Umbilical cord (tissue), 2 donors: ENCODE measurements around the gene PSMA7. TPM values are rescaled to one million over a fixed set of nuclear protein-coding genes. Genes with fewer than 3 reads are reported as not detected.
A peak's percentile ranks its signal among the peaks of the same experiment; 100 is the strongest.
"Not testable (repeated sequence)": the region's sequence is repeated elsewhere in the genome, so short reads cannot be mapped to it uniquely, and the experiment has no call there.

ENCODE experiments used
- DNase-seq: peaks from one replicate; pipeline ENCODE4 v3.0.0-alpha.2; 2015; ENCODE audit warnings: low spot score
- total RNA-seq: library from RNA; depleted of rRNA; stranded (reverse); fragments of >200 nt; gene quantifications from one replicate; pipeline ENCODE4 v1.2.3, GENCODE V29; 2014; ENCODE audit warnings: low replicate concordance; ENCODE audit not compliant: insufficient read depth

Gene PSMA7
- total RNA-seq, 1 donor from 2014 or later = 166 TPM

DNA sequence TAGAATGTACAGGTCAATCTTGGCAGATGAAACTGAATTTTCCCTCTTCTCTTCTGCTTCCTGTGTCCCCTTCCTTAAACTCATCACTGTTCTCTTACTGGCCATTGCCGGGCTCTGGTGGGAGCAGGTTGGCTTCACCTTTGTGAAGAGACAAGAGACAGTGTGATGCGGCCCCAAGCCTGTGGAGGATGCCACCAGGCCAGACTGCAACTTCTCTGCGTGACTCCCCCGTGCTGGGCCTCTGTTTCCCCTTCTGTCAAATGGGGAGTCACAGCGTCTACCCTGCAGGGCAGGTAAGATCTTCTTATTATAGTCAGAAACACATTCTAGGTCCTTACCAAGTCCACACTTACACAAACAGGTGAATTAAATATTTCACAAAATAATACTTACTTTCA, 22.8 kb downstream of the PSMA7 start:
- DNase-seq = no peak

DNA sequence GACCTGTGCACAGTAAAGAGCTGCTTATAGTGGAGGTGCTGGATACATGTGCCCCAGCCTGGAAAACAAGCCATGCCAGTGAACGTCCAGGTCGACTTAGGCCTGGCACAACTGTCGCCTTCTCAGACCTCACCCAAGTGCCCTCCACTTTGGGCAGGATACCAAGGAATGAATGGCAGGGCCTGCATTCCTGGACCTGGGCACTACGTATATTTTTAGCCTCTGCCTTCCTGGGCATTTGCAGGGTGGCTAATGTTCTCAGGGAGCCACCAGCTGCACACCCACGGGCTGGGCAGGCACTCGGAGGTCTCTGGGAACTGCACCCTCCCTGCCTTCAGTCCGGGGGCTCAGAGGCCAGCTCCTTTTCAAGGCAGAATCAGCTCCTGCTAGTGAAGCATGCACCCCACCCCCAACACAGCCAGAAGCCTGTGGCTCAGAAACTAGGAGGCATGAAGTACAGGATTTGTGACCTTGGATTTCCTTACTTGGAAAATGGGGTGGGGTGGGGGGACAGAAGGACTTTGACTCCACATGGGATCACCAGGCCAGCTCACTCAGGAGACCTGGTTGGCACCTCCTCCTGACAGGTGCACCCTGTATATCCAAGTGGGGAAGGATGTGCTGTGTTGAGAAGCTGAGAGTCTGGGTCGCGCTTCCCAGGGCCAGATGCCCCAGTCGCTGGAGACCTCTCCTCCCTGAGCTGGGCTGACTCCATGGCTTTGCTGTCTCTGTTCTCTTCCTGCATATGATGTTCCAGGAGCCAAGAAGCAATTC, 23.4 kb downstream of the PSMA7 start:
- no peak for DNase-seq

DNA sequence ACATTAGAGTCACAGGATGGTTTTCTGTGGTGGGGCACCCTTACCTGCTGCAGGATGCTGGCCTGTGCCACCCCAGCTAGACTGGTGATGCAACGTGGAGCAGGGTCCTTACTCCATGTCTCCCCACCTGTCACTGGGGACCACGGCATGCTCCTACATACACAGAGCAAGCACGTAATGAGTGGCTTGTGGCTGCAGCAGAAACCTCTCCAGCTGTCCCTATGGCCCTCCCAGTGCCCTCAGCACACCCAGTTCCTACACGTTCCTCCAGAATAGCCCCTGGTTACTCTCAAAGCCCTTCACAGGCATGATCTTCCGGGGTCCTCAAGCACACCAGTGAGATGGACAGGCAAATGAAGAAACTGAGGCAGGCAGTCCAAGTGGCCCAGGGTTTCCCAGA, 24.1 kb downstream of the PSMA7 start:
- no peak for DNase-seq

DNA sequence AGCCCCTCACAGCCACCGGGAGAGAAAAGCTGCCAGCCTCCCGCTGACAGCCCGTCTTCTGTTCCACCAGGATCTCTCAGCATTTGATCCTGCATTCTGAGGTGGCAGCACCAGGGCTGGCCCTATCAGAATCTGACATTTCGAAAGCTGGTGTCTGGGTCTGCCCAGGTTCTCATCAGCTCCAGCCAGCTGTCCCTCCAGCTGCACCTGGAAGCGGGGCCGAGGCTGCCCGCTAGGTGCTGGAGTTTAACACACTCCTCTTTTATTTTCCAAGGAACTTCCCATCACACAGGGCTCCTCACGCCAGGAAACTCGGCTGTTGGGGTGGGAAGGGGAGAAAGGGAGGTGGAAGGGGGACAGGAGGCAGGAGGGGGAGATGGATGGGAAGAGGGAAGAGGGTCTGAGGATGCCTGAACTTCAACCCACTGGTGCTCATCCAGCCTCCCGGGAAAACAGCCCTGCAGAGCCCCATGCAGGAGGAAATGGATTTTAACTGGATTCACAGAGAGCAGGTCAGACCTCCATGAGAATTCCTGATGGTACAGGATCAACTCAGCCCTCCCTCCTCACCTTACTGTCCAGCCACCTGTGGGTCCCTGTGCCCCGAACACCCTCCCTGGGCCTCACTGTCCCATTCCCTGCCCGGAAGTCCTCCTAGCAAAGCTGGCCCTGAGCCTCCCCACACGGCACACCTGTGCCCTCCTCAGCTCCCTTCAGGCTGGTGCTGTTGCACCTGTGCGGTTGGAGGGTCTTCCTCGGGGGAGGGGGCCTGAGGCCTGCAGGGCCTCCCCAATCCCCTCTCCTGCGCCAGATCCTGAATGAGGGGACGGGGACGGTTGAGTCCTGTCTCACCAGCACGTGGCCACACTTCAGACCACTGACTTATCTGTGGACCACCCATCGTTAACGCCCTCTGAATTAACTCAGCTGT, 24.8 kb downstream of the PSMA7 start:
- no peak for DNase-seq

DNA sequence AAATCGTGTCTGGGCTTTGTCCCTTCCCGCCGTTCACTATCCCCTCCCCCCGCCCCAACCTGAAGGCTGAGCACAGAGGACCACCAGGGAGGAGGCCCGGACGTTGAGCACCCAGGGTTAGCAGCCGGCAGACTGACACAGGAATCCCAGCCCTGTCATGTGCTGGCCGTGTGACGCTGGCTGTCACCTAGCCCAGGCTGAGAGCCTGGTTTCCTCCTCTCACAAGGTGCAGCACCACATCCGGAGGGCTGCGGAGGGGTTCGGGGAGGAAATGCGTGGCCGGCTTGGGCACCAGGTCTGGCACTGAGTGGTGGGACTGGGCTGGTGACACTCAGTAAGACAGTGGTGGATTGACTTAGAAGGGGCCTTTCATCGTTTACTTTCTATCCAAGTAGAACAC, 25.5 kb downstream of the PSMA7 start:
- DNase-seq = no peak

DNA sequence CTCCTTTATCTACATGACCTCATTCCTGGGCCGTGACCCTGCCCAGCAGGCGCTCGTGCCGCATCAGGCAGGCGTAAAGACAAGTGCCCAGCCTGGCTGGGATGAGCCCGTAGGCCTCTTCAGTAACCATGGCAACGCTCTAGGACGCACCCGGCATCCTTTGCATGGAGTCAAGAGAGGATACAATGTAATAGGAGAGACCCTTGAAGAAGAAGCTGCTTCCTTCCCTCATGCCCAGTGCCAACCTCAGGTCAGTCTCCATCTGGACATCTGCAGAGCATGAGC, 25.9 kb downstream of the PSMA7 start:
- DNase-seq = no peak

DNA sequence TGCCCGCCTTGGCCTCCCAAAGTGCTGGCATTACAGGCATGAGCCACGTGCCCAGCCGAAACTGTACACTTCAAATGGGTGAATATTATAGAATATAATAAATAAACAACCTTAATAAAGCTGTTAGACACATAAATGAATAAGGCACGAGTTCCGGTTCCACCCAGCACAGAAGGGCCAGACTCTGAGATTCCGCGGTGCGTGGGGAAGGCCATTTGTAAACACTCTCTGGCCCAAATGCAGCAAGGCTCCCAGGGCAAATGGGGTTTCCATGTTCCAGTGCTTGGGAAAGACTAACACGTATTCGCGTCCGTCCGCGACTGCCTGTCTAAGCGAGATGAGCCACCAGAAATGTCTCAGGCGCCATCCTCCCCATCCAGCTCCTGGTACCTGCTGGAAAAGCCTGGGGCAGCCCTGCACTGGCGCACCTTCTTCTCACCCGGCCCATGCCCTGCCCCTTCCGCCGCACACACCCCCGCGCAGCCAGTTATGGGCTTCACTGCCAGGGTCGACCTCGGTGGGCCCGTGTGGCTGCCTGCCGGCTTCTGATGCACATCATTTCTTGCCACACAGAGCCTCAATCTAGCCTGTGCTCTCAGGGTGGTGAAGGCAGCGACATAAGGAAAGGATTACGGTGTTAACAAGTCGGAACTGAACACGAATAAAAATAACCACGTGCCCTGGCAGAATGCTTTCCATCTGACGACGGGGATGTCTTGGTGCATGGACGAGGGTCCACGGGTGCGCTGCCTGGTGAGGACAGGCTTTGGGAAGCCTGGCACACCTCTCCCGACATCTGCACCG, 26.4 kb downstream of the PSMA7 start:
- DNase-seq = no peak

DNA sequence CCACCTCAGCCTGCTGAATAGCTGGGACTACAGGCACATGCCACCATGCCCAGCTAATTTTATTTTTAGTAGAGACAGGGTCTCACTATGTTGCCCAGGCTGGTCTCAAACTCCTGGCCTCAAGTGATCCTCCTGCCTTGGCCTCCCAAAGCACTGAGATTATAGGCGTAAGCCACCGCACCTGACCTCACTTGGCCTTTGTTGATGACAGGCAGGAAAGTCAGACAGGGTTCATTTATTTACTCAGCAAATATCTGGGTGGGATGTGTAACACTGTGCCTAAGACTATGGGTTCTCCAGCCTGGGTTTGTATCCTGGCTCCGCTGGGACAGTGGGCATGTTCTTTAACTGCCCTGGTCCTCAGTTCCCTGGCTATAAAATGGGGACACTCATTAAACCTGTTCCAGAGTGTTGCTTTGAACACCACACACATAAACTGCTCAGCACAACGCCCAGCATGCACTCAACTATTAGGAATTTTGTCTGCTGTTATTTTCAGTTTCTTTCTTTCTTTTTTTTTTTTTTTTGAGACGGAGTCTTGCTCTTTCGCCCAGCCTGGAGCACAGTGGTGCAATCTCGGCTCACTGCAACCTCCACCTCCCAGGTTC, 27.3 kb downstream of the PSMA7 start:
- not testable (repeated sequence) for DNase-seq

DNA sequence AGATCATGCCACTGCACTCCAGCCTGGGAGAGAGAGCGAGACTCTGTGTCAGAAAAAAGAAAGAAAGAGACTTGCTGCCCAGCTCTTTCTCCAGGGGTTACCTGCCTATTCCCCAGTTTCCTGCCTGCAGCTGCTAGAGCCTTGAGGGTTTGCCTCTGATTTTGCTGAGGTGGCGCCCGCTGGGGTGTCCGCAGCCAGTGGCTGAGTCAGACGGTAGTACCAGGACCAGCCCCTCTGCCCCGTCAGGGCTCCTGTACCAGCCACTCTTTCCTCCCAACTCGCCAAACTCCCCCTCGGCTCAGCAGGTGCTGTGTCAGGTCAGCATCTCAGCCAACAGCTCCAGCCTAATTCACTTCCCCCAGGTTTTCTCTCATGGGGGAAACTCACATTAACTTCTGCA, 28.3 kb downstream of the PSMA7 start:
- DNase-seq = no peak

DNA sequence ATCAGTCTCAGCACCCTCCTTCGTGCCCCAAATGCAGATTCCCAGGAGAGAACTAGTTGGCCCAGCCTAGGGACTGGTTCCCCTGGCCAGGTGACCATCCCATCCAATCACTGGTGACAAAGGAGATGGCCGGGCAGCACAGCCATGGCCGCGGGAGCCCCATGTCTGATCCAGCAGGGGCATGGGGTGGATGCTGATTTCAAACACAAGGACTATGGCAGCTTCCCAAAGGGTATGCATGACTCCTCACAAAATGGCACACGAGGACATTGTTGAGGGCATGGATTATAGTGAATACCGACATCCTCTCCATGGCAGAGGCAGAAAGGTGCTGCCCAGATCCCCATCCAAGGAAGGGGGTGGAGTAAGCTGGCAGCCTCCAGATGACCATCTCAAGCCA, 30.8 kb downstream of the PSMA7 start:
- DNase-seq = no peak

DNA sequence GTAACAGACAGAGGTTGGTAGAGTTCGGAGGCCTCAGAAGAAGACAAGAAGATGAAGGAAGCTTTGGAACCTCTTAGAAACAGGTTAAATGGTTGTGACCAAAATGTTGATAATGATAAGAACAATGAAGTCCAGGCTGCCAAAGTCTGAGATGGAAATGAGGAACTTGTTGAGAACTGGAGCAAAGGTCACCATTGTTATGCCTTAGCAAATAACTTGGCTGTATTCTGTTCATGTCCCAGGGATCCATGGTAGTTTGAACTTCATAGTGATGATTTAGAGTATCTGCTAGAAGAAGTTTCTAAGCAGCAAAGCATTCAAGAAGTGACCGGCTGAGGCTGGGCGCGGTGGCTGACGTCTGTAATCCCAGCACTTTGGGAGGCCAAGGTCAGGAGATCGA, 32.0 kb downstream of the PSMA7 start:
- no peak for DNase-seq

DNA sequence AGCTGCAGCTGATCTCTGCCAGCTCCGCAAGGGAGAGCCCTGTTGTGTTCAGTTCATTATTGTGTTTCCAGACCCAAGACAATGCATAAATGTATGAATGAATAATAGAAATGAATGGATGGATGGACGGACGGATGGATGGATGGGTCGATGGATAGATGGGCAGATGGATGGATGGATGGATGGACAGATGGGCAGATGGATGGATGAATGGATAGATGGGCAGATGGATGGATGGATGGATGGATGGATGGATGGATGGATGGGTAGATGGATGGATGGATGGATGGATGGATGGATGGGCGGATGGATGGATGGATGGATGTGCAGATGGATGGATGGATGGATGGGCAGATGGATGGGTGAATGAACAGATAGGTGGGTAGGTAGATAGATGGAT, 37.6 kb downstream of the PSMA7 start:
- no peak for DNase-seq

DNA sequence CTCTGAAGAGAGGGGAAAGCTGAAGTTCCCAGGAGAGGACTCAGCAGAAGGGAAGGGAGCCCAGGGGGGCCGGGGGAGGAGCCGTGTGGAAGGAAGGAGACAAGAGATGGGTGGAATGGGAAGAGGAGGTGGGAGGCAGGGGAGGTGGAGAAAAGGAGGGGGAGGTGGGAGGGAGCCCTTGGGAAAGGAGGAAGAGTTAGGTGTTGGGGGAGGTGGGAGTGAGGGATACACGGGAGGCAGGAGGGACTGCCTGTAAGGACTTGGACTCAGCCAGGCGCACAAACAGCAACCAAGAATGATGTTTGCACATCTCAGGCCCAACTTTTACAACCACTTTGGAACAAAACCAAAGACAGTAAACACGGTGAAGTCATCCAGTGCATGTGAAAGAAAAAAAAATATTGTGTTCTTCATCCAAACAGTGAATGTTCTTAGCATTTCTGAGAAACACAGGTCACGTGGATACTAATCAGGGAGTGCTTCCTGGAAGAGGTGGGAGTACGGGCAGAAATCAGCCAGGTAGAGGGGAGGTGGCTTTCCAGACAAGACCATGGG, 38.3 kb downstream of the PSMA7 start:
- DNase-seq = peak; percentile 76

DNA sequence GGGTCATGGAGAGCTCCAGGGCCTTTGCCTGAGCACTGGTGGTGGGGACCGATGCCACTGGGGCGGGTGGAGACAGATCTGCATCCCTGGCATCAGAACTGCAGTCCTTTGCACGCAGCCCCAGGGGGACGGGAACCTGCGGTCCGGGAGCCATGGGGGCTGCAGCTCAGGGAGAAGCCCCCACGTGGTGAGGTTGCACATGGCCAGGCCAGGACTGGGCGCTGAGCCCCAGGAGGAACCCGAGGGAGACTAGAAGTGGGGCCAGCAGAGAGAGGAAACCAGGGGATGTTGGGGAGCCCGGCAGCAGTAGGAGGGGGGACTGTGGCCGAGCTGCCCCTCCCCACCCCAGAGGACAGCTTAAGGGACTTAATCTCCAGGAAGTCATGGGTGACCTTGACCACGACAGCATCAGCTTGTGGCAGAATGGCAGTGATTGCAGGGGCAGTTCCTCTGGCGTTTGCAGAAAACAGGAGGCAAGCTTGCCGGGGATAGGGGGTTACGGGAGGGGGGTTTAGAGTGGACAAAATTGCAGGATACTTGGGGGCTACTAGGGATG, 38.9 kb downstream of the PSMA7 start:
- DNase-seq = no peak

DNA sequence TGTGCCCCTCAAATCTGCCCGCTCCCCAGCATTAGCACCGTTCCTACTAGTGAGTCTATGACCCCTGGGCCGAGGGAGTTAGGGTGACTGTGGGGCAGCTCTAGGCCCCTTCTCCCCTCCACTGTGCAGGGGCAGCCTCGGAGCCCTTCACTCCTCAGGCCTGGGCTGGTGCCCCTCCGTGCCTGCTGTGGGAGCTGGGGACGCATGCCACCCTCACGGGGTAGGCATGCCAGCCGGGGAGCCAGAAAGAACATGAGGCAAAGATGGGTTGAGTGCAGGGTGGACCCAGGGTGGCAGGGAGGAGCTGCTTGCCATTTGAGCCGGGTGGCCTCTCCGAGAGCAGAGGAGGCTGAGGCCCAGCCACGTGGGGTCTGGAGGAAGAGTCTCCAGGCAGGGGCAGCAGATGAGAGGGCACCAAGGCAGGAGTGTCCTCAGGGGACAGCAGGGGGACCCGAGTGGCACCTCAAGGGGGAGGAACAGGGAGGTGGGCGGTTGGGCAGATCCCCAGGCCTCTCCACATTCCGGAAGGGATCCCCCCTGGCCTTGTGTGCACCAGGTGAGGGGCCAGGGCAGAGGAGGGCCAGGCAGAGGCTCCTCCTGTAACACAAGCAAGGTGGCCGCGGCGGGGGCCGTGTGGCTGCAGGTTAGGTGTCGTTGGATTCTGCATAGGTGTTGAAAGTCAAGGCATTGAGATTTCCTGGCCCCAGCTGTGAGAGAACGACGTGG, 39.5 kb downstream of the PSMA7 start:
- DNase-seq = no peak

DNA sequence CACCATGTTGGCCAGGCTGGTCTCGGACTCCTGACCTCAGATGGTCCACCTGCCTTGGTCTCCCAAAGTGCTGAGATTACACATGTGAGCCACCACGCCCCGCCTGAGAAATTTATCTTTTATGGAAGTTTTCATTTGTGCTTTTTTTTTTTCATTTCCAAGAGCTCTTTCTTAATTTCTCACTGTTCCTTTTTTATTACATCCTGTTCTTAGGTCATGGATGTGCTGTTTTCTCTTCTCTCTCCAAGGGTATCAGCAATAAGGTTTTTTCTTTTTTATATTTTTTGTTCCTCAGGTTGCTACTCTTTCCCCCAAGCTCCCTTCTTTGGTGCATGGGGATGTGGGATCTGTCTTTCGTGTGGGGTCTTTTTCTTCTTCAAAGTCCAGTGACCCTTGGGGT, 42.1 kb downstream of the PSMA7 start:
- DNase-seq = no peak

DNA sequence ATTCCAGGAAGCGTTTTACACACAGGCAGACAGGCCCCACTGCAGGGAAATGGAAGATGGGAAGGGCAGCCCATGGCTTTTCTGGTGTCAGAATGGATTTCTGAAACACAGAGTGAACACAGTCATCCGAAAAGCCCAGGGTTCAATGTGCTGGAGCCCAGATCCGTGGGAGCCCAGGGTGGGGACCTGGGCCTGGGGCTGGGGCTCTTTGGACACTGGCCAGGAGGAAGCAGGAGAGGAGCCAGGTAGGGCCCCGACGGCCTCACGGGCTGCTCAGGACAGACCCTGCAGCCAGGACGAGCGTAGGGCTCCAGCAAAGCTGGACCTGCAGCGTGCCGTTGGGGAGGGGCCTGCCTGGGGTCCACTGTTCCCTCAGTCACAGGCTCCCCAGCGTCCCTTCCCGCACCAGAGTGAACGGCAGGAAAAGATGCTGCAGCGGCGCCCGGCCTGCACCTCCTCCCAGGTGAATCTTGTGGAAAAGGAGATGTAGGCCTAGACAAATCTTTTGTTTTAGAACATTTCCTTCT, 45.2 kb downstream of the PSMA7 start:
- no peak for DNase-seq

DNA sequence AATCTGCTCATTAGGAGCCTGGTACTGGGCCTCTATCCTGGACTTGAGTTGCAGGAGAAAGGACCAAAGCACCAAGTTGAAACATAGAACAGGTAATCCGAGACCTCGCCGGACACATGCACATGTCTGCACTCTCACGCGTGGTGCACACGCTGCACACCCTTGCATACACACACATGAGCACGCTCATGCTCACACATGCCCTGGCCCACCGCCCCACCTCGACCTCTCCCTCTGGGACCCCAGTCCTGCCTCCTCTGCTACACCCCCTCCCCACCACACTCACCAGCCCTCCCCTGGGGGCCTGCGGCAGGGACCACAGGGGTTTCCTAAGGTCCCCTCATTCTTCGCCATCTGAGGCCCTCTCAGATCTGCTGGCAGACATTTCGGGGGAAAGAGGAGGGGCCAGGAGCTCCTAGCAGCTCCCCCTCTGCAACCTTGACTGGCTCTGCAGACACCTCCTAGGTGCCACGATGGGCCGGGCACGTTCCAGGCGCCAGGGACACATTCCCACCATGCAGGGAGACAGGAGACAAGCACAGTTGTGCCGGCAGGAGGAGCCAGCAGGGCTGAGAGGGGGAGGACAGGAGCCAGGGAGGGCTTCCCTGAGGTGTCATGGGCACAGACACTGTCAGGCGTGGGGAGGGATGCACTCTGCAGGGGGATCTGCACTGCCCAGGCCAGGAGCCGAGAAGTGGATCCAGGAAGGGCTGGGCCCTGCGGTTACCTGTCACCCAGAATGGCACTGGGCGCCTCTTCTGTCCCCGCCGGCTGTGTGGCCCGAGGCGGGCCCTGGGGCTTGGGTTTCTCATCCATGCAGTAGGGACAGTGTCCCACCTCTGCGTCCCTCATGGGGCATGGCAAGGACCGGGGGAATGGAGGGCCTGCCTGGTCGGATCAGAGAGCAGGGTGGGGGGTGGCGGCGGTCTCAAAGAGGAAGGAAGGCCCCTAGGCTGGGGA, 46.5 kb downstream of the PSMA7 start:
- no peak for DNase-seq

DNA sequence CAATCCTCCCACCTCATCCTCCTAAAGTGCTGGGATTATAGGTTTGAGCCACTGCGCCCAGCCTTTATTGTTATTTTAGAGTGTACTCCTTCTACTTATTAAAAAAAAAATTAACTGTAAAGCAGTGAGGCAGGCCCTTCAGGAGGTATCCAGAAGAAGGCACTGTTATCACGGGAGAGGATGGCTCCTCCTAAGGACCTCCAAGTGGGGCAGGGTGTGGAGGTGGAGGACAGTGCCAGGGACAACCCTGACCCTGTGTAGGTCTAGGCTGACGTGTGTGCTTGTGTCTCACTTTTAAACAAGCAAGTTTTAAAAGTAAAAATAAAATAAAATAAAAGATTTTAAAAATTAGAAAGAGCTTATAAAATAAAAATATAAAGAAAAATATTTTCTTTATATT, 53.8 kb downstream of the PSMA7 start:
- DNase-seq = no peak
